Esophagus (tissue), 2 donors: Measurements from ENCODE around the gene MNAT1. TPM values are rescaled to one million over a fixed set of nuclear protein-coding genes. Genes with fewer than 3 reads are reported as not detected.
A peak's percentile ranks its signal among the peaks of the same experiment; 100 is the strongest.
"Not testable (repeated sequence)": the region's sequence is repeated elsewhere in the genome, so short reads cannot be mapped to it uniquely, and the experiment has no call there.

Experiments used
- H3K27ac ChIP-seq, 2 donors: one replicate each; pipeline ENCODE4 v1.5.1; 2013; ENCODE audit warnings: low read depth in 2 of 2, mild to moderate bottlenecking in 2 of 2, inconsistent platforms in 1 of 2, low read length in 1 of 2, moderate library complexity in 1 of 2
- H3K27me3 ChIP-seq, 2 donors: one replicate each; pipeline ENCODE4 v1.6.1; 2013; ENCODE audit warnings: low read length in 2 of 2, control low read depth in 1 of 2, mild to moderate bottlenecking in 1 of 2; ENCODE audit not compliant: insufficient read depth in 2 of 2, control insufficient read depth in 1 of 2
- H3K36me3 ChIP-seq, 2 donors: one replicate each; pipeline ENCODE4 v1.6.1; 2013; ENCODE audit warnings: low read length in 1 of 2; ENCODE audit not compliant: control insufficient read depth in 2 of 2, insufficient read depth in 2 of 2
- H3K4me1 ChIP-seq, 2 donors: one replicate each; pipeline ENCODE4 v1.6.1; 2013; ENCODE audit warnings: low read length in 1 of 2; ENCODE audit not compliant: control insufficient read depth in 2 of 2, insufficient read depth in 2 of 2
- H3K4me3 ChIP-seq, 2 donors: one replicate each; pipeline ENCODE4 v1.5.1; 2013; ENCODE audit warnings: low read length in 2 of 2, mild to moderate bottlenecking in 2 of 2, low read depth in 1 of 2, moderate library complexity in 1 of 2
- H3K9me3 ChIP-seq, 2 donors: one replicate each; pipeline ENCODE4 v1.6.1; 2013; ENCODE audit warnings: mild to moderate bottlenecking in 2 of 2, low read depth in 1 of 2, low read length in 1 of 2, moderate library complexity in 1 of 2; ENCODE audit not compliant: control insufficient read depth in 2 of 2, insufficient read depth in 1 of 2
- WGBS, 2 donors: extraction: QIAGEN DNeasy Blood & Tissue Kit; methylation state at CpG; one replicate each; pipeline ENCODE4 v1.1.7; 2013; 5-methylcytosine and 5-hydroxymethylcytosine counted together
- polyA plus RNA-seq, 2 donors: library from polyadenylated mRNA; stranded (reverse); fragments of 200-250 nt; gene quantifications; one replicate each; pipeline ENCODE4 v1.2.3, GENCODE V29; 2013
- donor health status: healthy with polysubstance abuse.
- donor health status: Bipolar disorder and iron deficiency.

MNAT1 gene
- polyA plus RNA-seq, 2 donors = 13.4 to 18.1 TPM

- Histone ChIP-seq H3K9me3 (no peaks in the 10 kb centered on the region), H3K36me3 (no peaks in the 10 kb centered on the region), H3K27me3 (no peaks in the 10 kb centered on the region), H3K4me3 (peak overlapping the region in 1 of 2 donors; percentile 55), H3K27ac (no peak overlapping the region), H3K4me1 (peaks cover 0 to 3% of the 10 kb centered on the region in 2 donors)
- 59 to 60% methylated on average over 4 of the region's 4 CpGs for WGBS, 2 donors
These were observed 13.6 kb upstream of the MNAT1 start for GRCh38 chr14:60720962-60721325.

- Histone ChIP-seq H3K27ac (no peak overlapping the region), H3K9me3 (no peaks in the 10 kb centered on the region), H3K27me3 (no peaks in the 10 kb centered on the region), H3K36me3 (no peaks in the 10 kb centered on the region), H3K4me3 (peak overlapping the region; percentile 55 to 65), H3K4me1 (peaks cover 0 to 3% of the 10 kb centered on the region in 2 donors)
- WGBS, 2 donors = 3% methylated on average over 66 to 70 of the region's 70 CpGs
These were observed 13.0 kb upstream of the MNAT1 start for GRCh38 chr14:60721326-60722106.

- H3K4me3 ChIP-seq = peak overlapping the region; percentile 55 to 65
- no peak overlapping the region for H3K27ac ChIP-seq
- no peaks in the 10 kb centered on the region for H3K27me3 ChIP-seq
- no peaks in the 10 kb centered on the region for H3K36me3 ChIP-seq
- peaks cover 0 to 3% of the 10 kb centered on the region in 2 donors for H3K4me1 ChIP-seq
- 1% methylated on average over 11 of the region's 11 CpGs for WGBS, 2 donors
- no peaks in the 10 kb centered on the region for H3K9me3 ChIP-seq
These were observed 12.5 kb upstream of the MNAT1 start for GRCh38 chr14:60722107-60722356.

GRCh38 chr14:60722357-60723115 is 12.0 kb upstream of the MNAT1 start:
- H3K4me1 ChIP-seq = peaks cover 0 to 3% of the 10 kb centered on the region in 2 donors
- H3K27me3 ChIP-seq = no peaks in the 10 kb centered on the region
- WGBS, 2 donors = 0 to 1% methylated on average over 52 to 60 of the region's 60 CpGs
- no peak overlapping the region for H3K27ac ChIP-seq
- H3K4me3 ChIP-seq = peak overlapping the region; percentile 55 to 65
- no peaks in the 10 kb centered on the region for H3K36me3 ChIP-seq
- H3K9me3 ChIP-seq = no peaks in the 10 kb centered on the region

- Histone ChIP-seq H3K36me3 (no peaks in the 10 kb centered on the region), H3K27ac (no peak overlapping the region), H3K4me1 (peaks cover 0 to 3% of the 10 kb centered on the region in 2 donors), H3K9me3 (no peaks in the 10 kb centered on the region), H3K27me3 (no peaks in the 10 kb centered on the region), H3K4me3 (peak overlapping the region; percentile 55 to 65)
- 0 to 1% methylated on average over 51 to 78 of the region's 78 CpGs for WGBS, 2 donors
These were observed 11.2 kb upstream of the MNAT1 start for GRCh38 chr14:60723116-60723906.

DNA sequence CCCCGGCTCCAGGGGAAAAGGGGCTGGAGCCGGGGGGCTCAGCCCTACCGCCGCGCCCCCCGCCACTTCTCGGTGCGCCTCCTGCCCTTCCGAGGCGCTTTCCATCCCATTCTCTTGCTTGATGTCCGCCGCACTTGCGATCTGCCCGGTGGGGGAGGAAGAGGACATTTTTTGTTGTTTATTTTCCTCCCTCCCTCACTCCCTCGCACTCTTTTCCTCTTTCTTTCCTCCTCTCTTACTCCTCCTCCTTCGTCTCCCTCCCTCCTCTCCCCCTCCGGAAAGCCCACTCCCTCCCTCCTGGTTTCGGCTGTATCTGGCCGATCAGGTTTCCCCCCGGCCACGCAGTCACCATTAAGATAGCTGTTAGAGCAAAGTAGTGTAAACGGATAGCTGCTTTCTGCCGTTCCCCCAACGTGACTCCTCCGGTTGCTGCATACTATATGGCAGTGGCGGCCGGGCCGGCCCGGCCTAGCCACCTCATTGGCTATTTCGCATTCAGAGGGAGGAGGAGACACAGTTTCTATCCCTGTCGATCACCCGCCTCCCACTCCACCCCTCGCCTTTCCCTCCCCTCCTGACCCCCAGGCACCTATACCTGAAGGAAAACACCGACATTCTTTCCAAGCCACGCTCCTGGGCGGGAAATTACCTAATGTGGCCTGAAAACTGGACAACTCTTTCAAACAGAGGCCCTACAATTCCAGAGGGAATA is 10.5 kb upstream of the MNAT1 start, which contains the start of gene SIX4:
Gene SIX4 (minus strand): TSS at position 445 of the 712 bp plus-strand sequence. CDS start 277 bp downstream, at position 168.
- peaks cover 0 to 3% of the 10 kb centered on the region in 2 donors for H3K4me1 ChIP-seq
- H3K36me3 ChIP-seq = no peaks in the 10 kb centered on the region
- WGBS, 2 donors = 3 to 5% methylated on average over 32 to 36 of the region's 36 CpGs
- no peaks in the 10 kb centered on the region for H3K27me3 ChIP-seq
- H3K27ac ChIP-seq = no peak within 1 kb of the TSS
- H3K4me3 ChIP-seq = peak within 1 kb of the TSS; percentile 55 to 65
- H3K9me3 ChIP-seq = no peaks in the 10 kb centered on the region

DNA sequence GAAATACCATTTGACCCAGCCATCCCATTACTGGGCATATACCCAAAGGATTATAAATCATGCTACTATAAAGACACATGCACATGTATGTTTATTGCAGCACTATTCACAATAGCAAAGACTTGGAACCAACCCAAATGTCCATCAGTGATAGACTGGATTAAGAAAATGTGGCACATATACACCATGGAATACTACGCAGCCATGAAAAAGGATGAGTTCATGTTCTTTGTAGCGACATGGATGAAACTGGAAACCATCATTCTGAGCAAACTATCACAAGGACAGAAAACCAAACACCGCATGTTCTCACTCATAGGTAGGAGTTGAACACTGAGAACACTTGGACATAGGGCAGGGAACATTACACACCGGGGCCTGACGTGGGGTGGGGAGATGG is 3.3 kb upstream of the MNAT1 start:
- H3K27ac ChIP-seq, H3K9me3 ChIP-seq, H3K4me3 ChIP-seq, H3K36me3 ChIP-seq, H3K4me1 ChIP-seq, H3K27me3 ChIP-seq: not testable (repeated sequence)
- 94 to 95% methylated on average over 5 of the region's 5 CpGs for WGBS, 2 donors

DNA sequence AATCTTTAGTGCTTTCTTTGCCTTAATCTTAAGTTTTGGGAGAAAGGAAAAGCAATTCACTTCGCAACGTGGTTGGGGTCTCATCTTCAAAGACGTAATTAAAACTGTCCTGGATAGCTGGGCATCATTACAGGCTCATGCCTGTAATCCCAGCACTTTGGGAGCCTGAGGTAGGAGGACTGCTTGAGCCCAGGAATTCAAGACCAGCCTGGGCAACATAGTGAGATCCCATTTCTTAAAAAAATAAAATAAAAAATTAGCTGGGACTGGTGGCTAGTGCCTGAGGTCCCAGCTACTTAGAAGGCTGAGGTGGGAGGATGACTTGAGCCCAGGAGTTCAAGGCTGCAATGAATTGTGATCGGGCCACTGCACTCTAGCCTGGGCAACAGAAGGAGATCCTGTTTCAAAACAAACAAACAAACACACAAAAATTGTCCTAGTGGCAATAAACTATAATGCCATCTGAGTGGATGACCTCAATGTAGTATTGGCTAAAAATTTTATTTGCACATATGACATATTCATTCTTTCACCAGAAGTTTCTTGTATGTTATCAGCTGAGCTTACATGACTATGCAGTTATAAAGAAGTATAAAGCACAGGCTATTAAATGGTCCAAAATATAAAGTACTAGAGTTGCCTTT is 1.6 kb upstream of the MNAT1 start:
- Histone ChIP-seq H3K9me3 (no peaks in the 10 kb centered on the region), H3K36me3 (no peaks in the 10 kb centered on the region), H3K4me1 (no peaks in the 10 kb centered on the region), H3K27me3 (no peaks in the 10 kb centered on the region), H3K27ac (no peak overlapping the region), H3K4me3 (no peak overlapping the region)
- WGBS, 2 donors = 65 to 77% methylated on average over 4 of the region's 4 CpGs

- H3K4me3 ChIP-seq = peak overlapping the region; percentile 20 to 92
- no peaks in the 10 kb centered on the region for H3K9me3 ChIP-seq
- H3K4me1 ChIP-seq = no peaks in the 10 kb centered on the region
- no peak overlapping the region for H3K27ac ChIP-seq
- H3K36me3 ChIP-seq = no peaks in the 10 kb centered on the region
- H3K27me3 ChIP-seq = no peaks in the 10 kb centered on the region
- WGBS, 2 donors = 12 to 14% methylated on average over 5 of the region's 5 CpGs
These were observed 855 bp downstream of the MNAT1 start for GRCh38 chr14:60735416-60735815.
